H1 (cell line): ENCODE measurements around the gene BSG. TPM values are rescaled to one million over a fixed set of nuclear protein-coding genes. Genes with fewer than 3 reads are reported as not detected.

Experiments used
- CTCF ChIA-PET: fragments of 300-600 bp; sonication (Branson Sonifier 250); formaldehyde crosslinking; loops from one replicate; lab custom pipeline; 2021; ENCODE audit not compliant: partially characterized antibody; lab: Charles Lee
- POLR2A ChIA-PET: fragments of 300-600 bp; sonication (Branson Sonifier 250); formaldehyde crosslinking; loops from one replicate; lab custom pipeline; 2021; ENCODE audit warnings: inconsistent platforms; ENCODE audit not compliant: partially characterized antibody; lab: Charles Lee
- DNase-seq, 2 experiments: peaks; one replicate each; pipeline versions ENCODE4 v3.0.0 to v3.0.0-alpha.2; 2010 to 2022; ENCODE audit warnings: low spot score in 2 of 2, low read depth in 1 of 2, mixed read lengths in 1 of 2
- FAIRE-seq: peaks from 2 replicates; lab custom pipeline; 2011; peaks lifted over from hg19 to GRCh38; lab: Jason Lieb, UNC
- H2AFZ ChIP-seq: 2 replicates; pipeline ENCODE4 v1.8.1; 2012; ENCODE audit warnings: low read length, inconsistent platforms
- H2AK5ac ChIP-seq: 2 replicates; pipeline ENCODE4 v1.6.1; 2013; ENCODE audit warnings: low read depth, low read length
- H2BK120ac ChIP-seq: replicated peaks from 2 replicates; pipeline ENCODE3; 2013; ENCODE audit warnings: low read depth, low read length, inconsistent platforms
- H2BK12ac ChIP-seq: 2 replicates; pipeline ENCODE4 v1.6.1; 2013; ENCODE audit warnings: low read depth, low read length
- H2BK15ac ChIP-seq: 2 replicates; pipeline ENCODE4 v1.6.1; 2013; ENCODE audit warnings: low read length
- H2BK20ac ChIP-seq: 2 replicates; pipeline ENCODE4 v1.6.1; 2013; ENCODE audit warnings: low read length
- H2BK5ac ChIP-seq: 2 replicates; pipeline ENCODE4 v1.6.1; 2013; ENCODE audit warnings: low read depth, low read length
- H3K14ac ChIP-seq: 2 replicates; pipeline ENCODE4 v1.6.1; 2013; ENCODE audit warnings: inconsistent platforms; ENCODE audit not compliant: insufficient read length
- H3K18ac ChIP-seq: 2 replicates; pipeline ENCODE4 v1.6.1; 2013; ENCODE audit warnings: low read length; ENCODE audit errors: extremely low read depth
- H3K23ac ChIP-seq: 2 replicates; pipeline ENCODE4 v1.6.1; 2013; ENCODE audit warnings: inconsistent platforms; ENCODE audit not compliant: insufficient read length
- H3K23me2 ChIP-seq: 2 replicates; pipeline ENCODE4 v1.6.1; 2013; ENCODE audit warnings: low read depth, low read length
- H3K27ac ChIP-seq: 2 replicates; pipeline ENCODE4 v1.6.1; 2011; ENCODE audit warnings: low read depth, low read length, inconsistent platforms
- H3K27me3 ChIP-seq, 4 experiments: replicated peaks in 1 of 4; 1 replicate in 1 of 4; 2 replicates in 3 of 4; pipeline versions ENCODE4 v1.6.1 to v1.8.1; 2011 to 2013; ENCODE audit warnings: low read length in 3 of 4, mild to moderate bottlenecking in 3 of 4, inconsistent platforms in 2 of 4, mixed read lengths in 2 of 4, moderate library complexity in 1 of 4; ENCODE audit not compliant: control insufficient read depth in 3 of 4, insufficient read depth in 3 of 4; ENCODE audit errors: extremely low read depth in 1 of 4
- H3K36me3 ChIP-seq, 4 experiments: 2 replicates each; pipeline versions ENCODE4 v1.6.1 to v1.8.1; 2011 to 2013; ENCODE audit warnings: mild to moderate bottlenecking in 4 of 4, low read length in 3 of 4, moderate library complexity in 2 of 4, control low read depth in 1 of 4, inconsistent platforms in 1 of 4; ENCODE audit not compliant: insufficient read depth in 4 of 4, control insufficient read depth in 2 of 4
- H3K4ac ChIP-seq: replicated peaks from 2 replicates; pipeline ENCODE3; 2013; ENCODE audit warnings: low read length, low read depth, mixed read lengths, inconsistent platforms; ENCODE audit not compliant: insufficient read length
- H3K4me1 ChIP-seq, 4 experiments: replicated peaks in 1 of 4; 1 replicate in 1 of 4; 2 replicates in 3 of 4; pipeline versions ENCODE4 v1.6.1 to v1.8.1; 2011 to 2013; ENCODE audit warnings: low read length in 3 of 4, inconsistent platforms in 2 of 4, mixed read lengths in 1 of 4; ENCODE audit not compliant: insufficient read depth in 4 of 4, control insufficient read depth in 3 of 4
- H3K4me2 ChIP-seq, 2 experiments: 2 replicates each; pipeline versions ENCODE4 v1.6.1 to v1.8.1; 2011 to 2013; ENCODE audit warnings: low read depth in 2 of 2, low read length in 2 of 2, control low read depth in 1 of 2, inconsistent platforms in 1 of 2, mild to moderate bottlenecking in 1 of 2; ENCODE audit not compliant: insufficient read depth in 1 of 2
- H3K4me3 ChIP-seq, 4 experiments: fragments of 200-600, 300-600 bp in 1 of 4; sonication (generic), shearing (Covaris generic), sonication (Bioruptor Twin) in 1 of 4; 2 replicates each; pipeline versions ENCODE4 v1.5.1 to v1.8.1; 2011 to 2016; ENCODE audit warnings: low read length in 4 of 4, low read depth in 3 of 4, control low read depth in 2 of 4, inconsistent platforms in 2 of 4, mild to moderate bottlenecking in 2 of 4, mixed read lengths in 1 of 4, moderate library complexity in 1 of 4; ENCODE audit not compliant: insufficient read depth in 2 of 4; ENCODE audit errors: extremely low read depth in 1 of 4
- H3K56ac ChIP-seq: replicated peaks from 2 replicates; pipeline ENCODE3; 2013; ENCODE audit warnings: low read depth, mild to moderate bottlenecking, mixed read lengths, low read length, inconsistent platforms; ENCODE audit not compliant: insufficient read length
- H3K79me1 ChIP-seq: 2 replicates; pipeline ENCODE4 v1.6.1; 2013; ENCODE audit warnings: low read depth, low read length, control low read depth
- H3K79me2 ChIP-seq, 2 experiments: 2 replicates each; pipeline versions ENCODE4 v1.6.1 to v1.8.1; 2012 to 2013; ENCODE audit warnings: low read length in 2 of 2, mild to moderate bottlenecking in 2 of 2, inconsistent platforms in 1 of 2; ENCODE audit not compliant: insufficient read depth in 2 of 2, control insufficient read depth in 1 of 2
- H3K9ac ChIP-seq, 4 experiments: replicated peaks in 1 of 4; 1 replicate in 1 of 4; 2 replicates in 3 of 4; pipeline versions ENCODE4 v1.6.1 to v1.8.1; 2011 to 2013; ENCODE audit warnings: low read depth in 3 of 4, low read length in 3 of 4, control low read depth in 2 of 4, mild to moderate bottlenecking in 2 of 4, moderate library complexity in 2 of 4, inconsistent platforms in 1 of 4; ENCODE audit errors: extremely low read depth in 1 of 4
- H3K9me3 ChIP-seq, 2 experiments: 2 replicates each; pipeline versions ENCODE4 v1.6.1 to v1.8.1; 2012 to 2013; ENCODE audit warnings: mild to moderate bottlenecking in 2 of 2, moderate library complexity in 2 of 2, control low read depth in 1 of 2, inconsistent platforms in 1 of 2, low read depth in 1 of 2, low read length in 1 of 2, mixed read lengths in 1 of 2; ENCODE audit not compliant: insufficient read depth in 2 of 2
- H4K20me1 ChIP-seq, 2 experiments: replicated peaks in 1 of 2; 2 replicates each; pipeline versions ENCODE3 to v1.8.1; 2011 to 2013; ENCODE audit warnings: inconsistent platforms in 2 of 2, low read length in 2 of 2, mild to moderate bottlenecking in 1 of 2; ENCODE audit not compliant: insufficient read depth in 2 of 2, control insufficient read depth in 1 of 2
- H4K5ac ChIP-seq: 2 replicates; pipeline ENCODE4 v1.6.1; 2013; ENCODE audit warnings: low read length, low read depth, mixed read lengths, inconsistent platforms; ENCODE audit not compliant: insufficient read length
- H4K8ac ChIP-seq: 2 replicates; pipeline ENCODE4 v1.8.0; 2013; ENCODE audit warnings: mild to moderate bottlenecking, moderate library complexity, low read length, inconsistent platforms; ENCODE audit not compliant: insufficient read depth; ENCODE audit errors: extremely low read depth
- H4K91ac ChIP-seq: replicated peaks from 2 replicates; pipeline ENCODE3; 2013; ENCODE audit warnings: low read length, mixed read lengths, inconsistent platforms; ENCODE audit not compliant: insufficient read length
- CBX5 ChIP-seq: fragments of 300-800, 300-1000 bp; sonication (generic); IDR thresholded peaks from 2 replicates; pipeline ENCODE4 v1.7.1; 2016; ENCODE audit warnings: antibody characterized with exemption, low read length, low read depth
- EGR1 ChIP-seq: IDR thresholded peaks from 2 replicates; pipeline ENCODE4 v1.6.1; 2011; ENCODE audit warnings: low read depth, low read length, borderline replicate concordance
- EP300 ChIP-seq, 2 experiments: IDR thresholded peaks; 1 replicate in 1 of 2; 2 replicates in 1 of 2; pipeline ENCODE4 v1.6.1; 2011 to 2012; ENCODE audit warnings: low read depth in 2 of 2, low read length in 2 of 2, mild to moderate bottlenecking in 2 of 2, borderline replicate concordance in 1 of 2, inconsistent platforms in 1 of 2, moderate library complexity in 1 of 2
- EZH2 ChIP-seq: fragments of 200-600 bp; sonication (generic); IDR thresholded peaks from 2 replicates; pipeline ENCODE4 v1.7.1; 2012; ENCODE audit warnings: low read depth, mild to moderate bottlenecking, moderate library complexity, low read length, inconsistent platforms; ENCODE audit not compliant: severe bottlenecking
- MAX ChIP-seq: IDR thresholded peaks from 2 replicates; pipeline ENCODE4 v1.6.1; 2012; ENCODE audit warnings: inconsistent platforms
- WGBS, 2 experiments: shearing (Covaris generic) in 1 of 2; methylation state at CpG; one replicate each; pipeline versions ENCODE4 v1.1.6 to v1.1.7; 2013 to 2015; ENCODE audit warnings: low lambda C conversion rate in 2 of 2, mixed read lengths in 2 of 2, inconsistent platforms in 1 of 2, low coverage in 1 of 2, missing lambda C conversion rate in 1 of 2; ENCODE audit not compliant: insufficient replicate concordance in 2 of 2, insufficient coverage in 1 of 2, insufficient read length in 1 of 2; ENCODE audit errors: extremely low coverage in 1 of 2, missing lambda C conversion rate in 1 of 2; 5-methylcytosine and 5-hydroxymethylcytosine counted together
- polyA plus RNA-seq, 7 experiments: library from polyadenylated mRNA; depleted of rRNA in 3 of 7; stranded (reverse) in 5 of 7; unstranded in 2 of 7; fragments of >200 nt in 5 of 7; fragments of 200-250 nt in 2 of 7; gene quantifications; 1 replicate in 5 of 7; 2 replicates in 1 of 7; 4 replicates in 1 of 7; pipeline versions ENCODE4 v1.2.1 to v1.2.3, GENCODE V29; 2011 to 2013; ENCODE audit warnings: missing spikeins in 2 of 7, mixed read lengths in 2 of 7
- total RNA-seq: library from RNA; stranded (reverse); fragmentation: NEBNext Ultra II Directional; extraction: Animal tissue kit (Norgen Biotek cat#: 25700); gene quantifications from 2 replicates; pipeline ENCODE4 v1.2.1, GENCODE V29; 2021
- TF ChIP-seq, protein P1 (sequence below): IDR thresholded peaks from 2 replicates; pipeline ENCODE4 v1.6.1; 2011; ENCODE audit warnings: low read depth, mild to moderate bottlenecking, low read length; ENCODE audit not compliant: insufficient read depth

Gene BSG
- total and polyA plus RNA-seq, 2 of the 8 experiments (the other 6 are each of a cell fraction or from before 2014, with no cell fraction given) = 726 to 1,055 TPM

- H2BK12ac ChIP-seq = no peak overlapping the region
- H3K14ac ChIP-seq = no peak overlapping the region
- no peak overlapping the region for H4K8ac ChIP-seq
- no peaks in the 10 kb centered on the region for H3K79me2 ChIP-seq
- H3K9ac ChIP-seq = no peak overlapping the region
- no peak overlapping the region for H2BK15ac ChIP-seq
- FAIRE-seq (no peak), DNase-seq (no peak)
- no peak overlapping the region for H2BK5ac ChIP-seq
- H3K4me1 ChIP-seq = no peaks in the 10 kb centered on the region
- H3K4ac ChIP-seq = no peak overlapping the region
- H3K23me2 ChIP-seq = no peaks in the 10 kb centered on the region
- H3K27ac ChIP-seq = no peak overlapping the region
- no peak overlapping the region for H3K18ac ChIP-seq
- CTCF ChIA-PET = interaction anchor here (1.0 to 1.2 kb wide), 2 partner anchors 8 to 14 kb away, joined by 3 to 7 read pairs; no protein-coding TSS in a partner anchor
- no peak overlapping the region for H2AK5ac ChIP-seq
- H3K27me3 ChIP-seq = no peaks in the 10 kb centered on the region
- H4K91ac ChIP-seq = no peak overlapping the region
- H2AFZ ChIP-seq = no peak overlapping the region
- H3K4me3 ChIP-seq = no peak overlapping the region
- no peak overlapping the region for H3K56ac ChIP-seq
- POLR2A ChIA-PET = interaction anchor here (0.9 to 1.6 kb wide), 4 partner anchors 18 to 42 kb away, joined by 3 to 6 read pairs (median 4); no protein-coding TSS in a partner anchor
- no peaks in the 10 kb centered on the region for H3K79me1 ChIP-seq
- H4K5ac ChIP-seq = no peak overlapping the region
- TF ChIP-seq CBX5 (no peak), EZH2 (no peak), EP300 (IDR thresholded peaks at IDR 0.05; ENCODE audit: borderline replicate concordance in 1 of 2, low read depth in 2 of 2, low read length in 2 of 2) (no peak), EGR1 (0 out of 2 replicates have a peak, but pooled peaks have one; percentile 23), MAX (no peak)
- TF ChIP-seq, protein P1, sequence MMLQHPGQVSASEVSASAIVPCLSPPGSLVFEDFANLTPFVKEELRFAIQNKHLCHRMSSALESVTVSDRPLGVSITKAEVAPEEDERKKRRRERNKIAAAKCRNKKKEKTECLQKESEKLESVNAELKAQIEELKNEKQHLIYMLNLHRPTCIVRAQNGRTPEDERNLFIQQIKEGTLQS = no peak
- peaks cover 0 to 7% of the 10 kb centered on the region in 2 experiments for H4K20me1 ChIP-seq
- no peak overlapping the region for H3K23ac ChIP-seq
- WGBS, 2 experiments = 89% methylated on average over 17 of the region's 54 CpGs; no CpG with 5 or more reads in 1 of the 2 experiments
- peaks cover 2 to 26% (median 13%) of the 10 kb centered on the region in 4 experiments; a peak in 5 of 8 replicates for H3K36me3 ChIP-seq
- H2BK20ac ChIP-seq = no peak overlapping the region
- no peak overlapping the region for H3K4me2 ChIP-seq
- no peak overlapping the region for H2BK120ac ChIP-seq
- no peaks in the 10 kb centered on the region for H3K9me3 ChIP-seq
Observed at GRCh38 chr19:613732-614567, 41.6 kb downstream of the BSG start.
